RWPE1 (cell line): ENCODE results near the gene GLTPD2.

ENCODE experiments used
- CTCF ChIA-PET: fragments of 350-600 bp; sonication (Branson Sonifier 250); formaldehyde crosslinking; extraction: SDS; loops from one replicate; lab custom pipeline; 2021; lab: Yijun Ruan, JAX
- POLR2A ChIA-PET: fragments of 400-600 bp; formaldehyde crosslinking; extraction: SDS; loops from one replicate; lab custom pipeline; 2020; ENCODE audit warnings: antibody characterized with exemption; ENCODE audit not compliant: low non-redundant PET; lab: Yijun Ruan, JAX
- DNase-seq: peaks from one replicate; pipeline ENCODE4 v3.0.0; 2012; ENCODE audit warnings: low spot score
- H3K27ac ChIP-seq: fragments of 450-650 bp; 2 replicates; pipeline ENCODE4 v1.5.1; 2017
- TF ChIP-seq, protein P1 (sequence below): fragments of 450-650 bp; conservative IDR thresholded peaks from 2 replicates; pipeline ENCODE4 v1.5.1; 2017; ENCODE audit warnings: low read depth, mild to moderate bottlenecking

The GLTPD2 gene

DNA sequence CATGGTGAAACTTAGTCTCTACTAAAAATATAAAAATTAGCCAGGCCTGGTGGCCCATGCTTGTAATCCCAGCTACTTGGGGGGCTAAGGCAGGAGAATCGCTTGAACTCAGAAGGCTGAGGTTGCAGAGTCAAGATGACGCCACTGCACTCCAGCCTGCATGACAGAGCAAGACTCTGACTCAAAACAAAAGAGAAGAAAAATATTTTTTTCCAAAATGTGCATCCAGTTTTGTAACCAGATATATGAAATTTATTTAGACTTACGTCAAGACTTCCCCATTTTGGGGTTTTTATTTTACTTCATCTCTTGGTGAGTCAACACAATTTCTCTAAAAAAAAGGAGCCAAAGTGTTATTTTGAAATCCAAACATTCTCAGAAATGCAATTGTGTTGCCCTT is 22.6 kb upstream of the GLTPD2 start:
- ChIA-PET CTCF (no interaction called here), POLR2A (no interaction called here)
- no peak overlapping the region for H3K27ac ChIP-seq
- TF ChIP-seq, protein P1, sequence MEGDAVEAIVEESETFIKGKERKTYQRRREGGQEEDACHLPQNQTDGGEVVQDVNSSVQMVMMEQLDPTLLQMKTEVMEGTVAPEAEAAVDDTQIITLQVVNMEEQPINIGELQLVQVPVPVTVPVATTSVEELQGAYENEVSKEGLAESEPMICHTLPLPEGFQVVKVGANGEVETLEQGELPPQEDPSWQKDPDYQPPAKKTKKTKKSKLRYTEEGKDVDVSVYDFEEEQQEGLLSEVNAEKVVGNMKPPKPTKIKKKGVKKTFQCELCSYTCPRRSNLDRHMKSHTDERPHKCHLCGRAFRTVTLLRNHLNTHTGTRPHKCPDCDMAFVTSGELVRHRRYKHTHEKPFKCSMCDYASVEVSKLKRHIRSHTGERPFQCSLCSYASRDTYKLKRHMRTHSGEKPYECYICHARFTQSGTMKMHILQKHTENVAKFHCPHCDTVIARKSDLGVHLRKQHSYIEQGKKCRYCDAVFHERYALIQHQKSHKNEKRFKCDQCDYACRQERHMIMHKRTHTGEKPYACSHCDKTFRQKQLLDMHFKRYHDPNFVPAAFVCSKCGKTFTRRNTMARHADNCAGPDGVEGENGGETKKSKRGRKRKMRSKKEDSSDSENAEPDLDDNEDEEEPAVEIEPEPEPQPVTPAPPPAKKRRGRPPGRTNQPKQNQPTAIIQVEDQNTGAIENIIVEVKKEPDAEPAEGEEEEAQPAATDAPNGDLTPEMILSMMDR = no peak
- DNase-seq = no peak

DNA sequence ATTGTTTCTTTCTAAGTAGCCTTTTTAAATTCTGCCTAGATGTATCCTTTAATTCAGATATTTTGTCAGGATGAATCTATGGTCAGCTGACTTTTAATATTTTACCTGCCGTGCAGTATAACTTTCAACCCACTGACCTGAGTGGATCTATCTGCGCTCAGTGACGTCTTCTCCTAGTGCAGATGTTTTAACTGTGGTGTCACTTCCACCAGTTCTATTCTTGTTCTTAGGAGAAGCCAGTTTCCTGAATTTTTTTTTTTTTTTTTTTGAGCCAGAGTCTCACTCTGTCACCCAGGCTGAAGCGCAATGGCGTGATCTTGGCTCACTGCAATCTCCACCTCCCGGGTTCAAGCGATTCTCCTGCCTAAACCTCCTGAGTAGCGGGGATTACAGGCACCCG is 22.0 kb upstream of the GLTPD2 start:
- DNase-seq = no peak
- POLR2A ChIA-PET = no interaction called here

DNA sequence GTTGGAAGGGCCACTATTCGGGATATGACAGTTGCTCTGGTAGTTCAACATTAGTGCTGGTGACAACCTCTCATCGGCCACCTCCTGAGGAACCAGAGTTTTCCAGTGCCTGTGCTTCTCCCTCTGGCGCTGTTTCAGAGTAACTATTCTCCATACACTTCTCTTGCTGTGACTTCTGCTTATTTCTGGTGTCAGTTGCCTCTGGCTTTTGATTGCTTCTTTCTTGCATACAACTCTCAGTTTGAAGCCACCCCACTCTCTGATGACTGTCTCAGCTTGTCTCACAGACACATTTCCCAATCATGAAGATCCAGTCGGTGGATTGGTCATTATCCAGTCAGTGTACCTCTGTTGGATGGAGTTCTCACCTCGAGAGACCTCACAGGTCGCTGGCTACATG is 20.5 kb upstream of the GLTPD2 start:
- TF ChIP-seq, protein P1 = no peak
- ChIA-PET CTCF (no interaction called here), POLR2A (no interaction called here)
- no peak overlapping the region for H3K27ac ChIP-seq
- no peak for DNase-seq

More for the DNA sequence above, 22.0 kb upstream of the GLTPD2 start:
- H3K27ac ChIP-seq = no peak overlapping the region
- TF ChIP-seq, protein P1 = no peak
- CTCF ChIA-PET = no interaction called here

DNA sequence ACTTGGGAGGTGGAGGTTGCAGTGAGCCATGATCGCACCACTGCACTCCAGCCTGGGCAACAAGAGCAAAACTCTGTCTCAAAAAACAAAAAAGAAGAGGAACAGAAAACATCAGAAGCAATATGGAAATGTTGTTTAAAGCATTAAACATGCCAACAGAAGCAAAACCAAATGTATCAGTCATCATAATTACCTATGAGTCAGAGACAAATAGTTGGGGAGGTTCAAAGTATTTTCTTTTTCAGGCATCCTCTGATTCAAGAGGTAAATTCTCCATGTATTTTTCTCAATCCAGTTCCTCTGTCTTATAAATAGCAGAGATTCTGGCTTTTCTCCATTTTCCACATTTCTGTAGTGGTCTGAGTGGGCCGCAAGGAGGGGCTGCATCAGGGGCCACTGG is 19.1 kb upstream of the GLTPD2 start:
- POLR2A ChIA-PET = interaction anchor here (0.6 kb wide), 1 partner anchor 26 kb away, joined by 3 read pairs; the partner anchor contains the start of gene PSMB6
- TF ChIP-seq, protein P1 = no peak
- H3K27ac ChIP-seq = no peak overlapping the region
- CTCF ChIA-PET = interaction anchor here (0.7 kb wide), 1 partner anchor 203 kb away, joined by 4 read pairs; no protein-coding TSS in a partner anchor
- peak; percentile 59 for DNase-seq

DNA sequence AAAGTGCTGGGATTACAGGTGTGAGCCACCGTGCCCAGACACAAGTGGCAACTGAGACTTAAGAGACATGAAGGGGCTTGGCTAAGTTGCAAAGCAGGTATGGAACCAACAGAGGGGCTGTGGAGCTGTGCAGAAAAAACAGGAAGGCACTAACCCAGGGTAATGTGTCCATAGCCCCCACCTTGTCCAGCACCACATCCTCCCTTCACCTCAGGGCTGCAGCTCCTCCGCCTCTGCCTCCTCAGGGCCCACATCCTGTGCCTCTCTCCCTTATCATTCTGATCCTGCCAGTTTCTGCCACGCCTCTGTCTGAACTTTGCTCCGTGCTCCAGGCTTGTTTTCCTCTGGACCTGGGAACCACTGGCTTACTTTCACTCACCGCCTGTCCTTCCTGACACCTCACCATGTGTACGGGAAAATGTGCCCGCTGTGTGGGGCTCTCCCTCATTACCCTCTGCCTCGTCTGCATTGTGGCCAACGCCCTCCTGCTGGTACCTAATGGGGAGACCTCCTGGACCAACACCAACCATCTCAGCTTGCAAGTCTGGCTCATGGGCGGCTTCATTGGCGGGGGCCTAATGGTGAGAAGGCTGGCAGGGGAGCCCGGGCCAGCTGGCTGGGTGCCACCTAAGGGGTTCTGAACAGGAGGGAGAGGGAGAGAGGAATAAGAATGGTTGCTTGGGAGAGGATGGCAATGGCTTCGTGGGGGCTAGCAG is 17.1 kb upstream of the GLTPD2 start, which contains the start of gene TM4SF5:
TM4SF5 (plus strand) TSS at position 368 of the 716 bp plus-strand sequence; CDS start at position 405, 37 bp downstream.
- CTCF ChIA-PET = interaction anchor here (0.6 to 0.8 kb wide), 3 partner anchors 18 to 205 kb away, joined by 3 to 4 read pairs (median 3); partner anchors contain the start of gene CHRNE
- TF ChIP-seq, protein P1 = no peak
- POLR2A ChIA-PET = no interaction called here
- DNase-seq = no peak
- H3K27ac ChIP-seq = no peak within 1 kb of the TSS

DNA sequence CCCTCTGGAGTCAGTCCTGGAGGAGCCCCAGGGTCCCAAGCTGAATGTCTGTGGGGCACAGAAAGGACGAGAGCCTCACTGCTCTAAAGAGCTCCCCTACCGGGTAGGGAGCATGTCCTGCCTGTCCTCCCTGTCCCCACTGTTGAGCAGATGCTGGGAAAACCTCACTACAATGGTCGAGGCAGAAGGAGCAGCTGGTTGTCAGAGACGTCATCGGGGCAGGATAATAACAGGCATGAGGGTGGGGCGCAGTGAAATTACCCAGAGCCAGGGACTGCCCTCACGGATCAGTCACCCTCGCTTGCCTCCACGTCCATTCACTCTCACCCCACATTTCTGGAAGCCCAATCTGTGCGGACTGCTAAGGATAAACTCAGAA is 16.5 kb upstream of the GLTPD2 start:
- TF ChIP-seq, protein P1 = no peak
- no peak for DNase-seq
- no peak overlapping the region for H3K27ac ChIP-seq
- ChIA-PET POLR2A (no interaction called here), CTCF (interaction anchor here (0.6 to 0.8 kb wide), 3 partner anchors 17 to 206 kb away, joined by 3 to 4 read pairs (median 3); partner anchors contain the start of gene CHRNE)
